Measurements from ENCODE around the gene LRRC14B.
"Not testable (repeated sequence)": the region's sequence is repeated elsewhere in the genome, so short reads cannot be mapped to it uniquely, and the experiment has no call there.

Gene LRRC14B

GRCh38 chr5:241045-241669 lies 49.9 kb downstream of the LRRC14B start:
- not testable (repeated sequence) for DNase-seq (ENCODE audit: low read depth)

GRCh38 chr5:243683-244367 lies 52.5 kb downstream of the LRRC14B start:
- DNase-seq (ENCODE audit: low read depth): not testable (repeated sequence)

DNA sequence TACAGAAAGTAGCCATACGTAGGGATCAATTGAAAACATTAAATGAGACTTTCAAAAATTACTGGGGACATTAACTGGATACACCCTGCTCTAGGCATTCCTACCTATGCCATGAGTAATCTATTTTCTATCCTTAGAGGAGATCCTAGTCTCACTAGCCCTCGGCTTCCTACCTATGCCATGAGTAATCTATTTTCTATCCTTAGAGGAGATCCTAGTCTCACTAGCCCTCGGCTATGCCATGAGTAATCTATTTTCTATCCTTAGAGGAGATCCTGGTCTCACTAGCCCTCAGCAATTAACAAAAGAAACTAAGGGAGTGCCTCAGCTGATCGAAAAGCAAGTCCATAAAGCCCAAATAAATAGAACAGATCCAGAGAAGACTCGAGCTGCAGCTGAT lies 54.4 kb downstream of the LRRC14B start:
- DNase-seq (ENCODE audit: low read depth): not testable (repeated sequence)
